ENCODE measurements around the gene CD70. TPM values are rescaled to one million over a fixed set of nuclear protein-coding genes. Genes with fewer than 3 reads are reported as not detected.

Gene CD70
- total and polyA plus RNA-seq, 2 of the 8 experiments (the other 6 are each of a cell fraction or from before 2014, with no cell fraction given) = 1.3 to 12.0 TPM

- TF ChIP-seq CHD7 (IDR thresholded peaks at IDR 0.05; ENCODE audit: insufficient replicate concordance, low read length) (no peak), CBX8 (IDR thresholded peaks at IDR 0.05; ENCODE audit: borderline replicate concordance, low read depth, low read length) (no peak), CBX5 (IDR thresholded peaks at IDR 0.05; ENCODE audit: low read depth, low read length) (no peak), TBP (IDR thresholded peaks at IDR 0.05; ENCODE audit: low read depth, low read length) (no peak), NANOG (IDR thresholded peaks at IDR 0.05; ENCODE audit: insufficient read depth, low read depth, low read length, poor library complexity, severe bottlenecking) (no peak), FOSL1 (IDR thresholded peaks at IDR 0.05; ENCODE audit: insufficient read depth, low read depth, low read length) (no peak), JUND (IDR thresholded peaks at IDR 0.05; ENCODE audit: low read length) (no peak), TAF1 (IDR thresholded peaks at IDR 0.05; ENCODE audit: low read depth, low read length) (no peak), MAX (IDR thresholded peaks at IDR 0.05) (no peak), RXRA (IDR thresholded peaks at IDR 0.05; ENCODE audit: insufficient read depth, low read depth, low read length) (no peak)
Measured at GRCh38 chr19:6576869-6577475, 14.0 kb downstream of the CD70 start (continued).
